ENCODE data around the gene TEN1.

GRCh38 chr17:76048711-76049110 lies 69.7 kb downstream of the TEN1 start:
- no peak for TF ChIP-seq POLR2A (IDR thresholded peaks at IDR 0.05; ENCODE audit: low read length)
- TF ChIP-seq GATA1 (IDR thresholded peaks at IDR 0.05; ENCODE audit: low read depth, low read length): no peak
